Subcutaneous adipose tissue (tissue), 4 donors: ENCODE data around the gene SFSWAP. TPM values are rescaled to one million over a fixed set of nuclear protein-coding genes. Genes with fewer than 3 reads are reported as not detected.

Experiments
- CTCF ChIP-seq: fragments of 450-650 bp; IDR thresholded peaks from one replicate; pipeline ENCODE4 v1.5.1; 2016; ENCODE audit warnings: low read depth, mild to moderate bottlenecking, control low read depth, antibody characterized with exemption, moderate library complexity
- total RNA-seq, 4 donors: library from RNA; depleted of rRNA; stranded (reverse); fragments of >200 nt; gene quantifications; one replicate each; pipeline ENCODE4 v1.1.0, GENCODE V29; 2016

Gene SFSWAP
- 10 to 100 TPM; 31.6 to 50.5 (median 42.0) TPM for total RNA-seq

DNA sequence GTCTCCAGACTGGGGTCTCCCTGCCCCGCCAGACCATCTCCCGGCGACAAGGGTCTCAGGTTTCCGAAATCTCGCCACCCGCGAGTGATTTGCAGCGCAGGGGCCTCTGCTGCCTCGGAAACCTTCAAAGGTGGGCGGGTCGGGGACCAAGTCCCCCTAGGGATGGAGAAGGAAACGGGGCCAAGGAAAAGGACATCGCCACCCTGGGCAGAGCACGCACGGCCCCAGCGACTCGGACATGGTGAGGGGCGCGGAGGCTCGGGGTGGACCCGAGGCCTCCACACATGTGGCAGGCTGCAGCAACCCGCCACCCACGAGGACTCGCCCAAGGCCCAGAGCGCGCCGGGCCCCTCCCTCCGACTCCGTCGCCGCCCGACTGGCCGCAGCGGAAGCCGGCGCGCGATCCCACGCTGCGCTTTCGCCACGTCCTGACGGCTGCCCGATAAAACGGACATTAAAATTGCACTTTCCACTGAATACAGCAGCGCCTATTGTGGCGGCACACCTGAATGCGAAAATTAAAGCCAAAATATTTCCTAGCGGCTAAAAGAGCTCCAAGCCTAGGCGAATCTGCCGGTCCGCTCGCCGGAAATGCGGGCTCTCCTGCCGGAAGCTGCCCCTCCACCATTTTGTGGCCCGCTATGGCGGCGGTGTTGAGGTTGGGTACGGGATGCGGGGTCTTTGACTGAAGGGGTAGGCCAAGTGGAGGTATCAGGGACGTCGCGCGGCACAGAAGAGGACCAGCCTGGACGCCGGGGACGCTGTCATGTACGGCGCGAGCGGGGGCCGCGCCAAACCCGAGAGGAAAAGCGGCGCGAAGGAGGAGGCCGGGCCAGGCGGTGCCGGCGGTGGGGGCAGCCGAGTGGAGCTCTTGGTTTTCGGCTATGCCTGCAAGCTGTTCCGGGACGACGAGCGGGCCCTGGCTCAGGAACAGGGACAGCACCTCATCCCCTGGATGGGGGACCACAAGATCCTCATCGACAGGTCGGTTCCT lies at the start of gene SFSWAP:
SFSWAP (plus strand) TSS at position 627 of the 994 bp plus-strand sequence; CDS start at position 767, 140 bp downstream.
- no peak for TF ChIP-seq CTCF

DNA sequence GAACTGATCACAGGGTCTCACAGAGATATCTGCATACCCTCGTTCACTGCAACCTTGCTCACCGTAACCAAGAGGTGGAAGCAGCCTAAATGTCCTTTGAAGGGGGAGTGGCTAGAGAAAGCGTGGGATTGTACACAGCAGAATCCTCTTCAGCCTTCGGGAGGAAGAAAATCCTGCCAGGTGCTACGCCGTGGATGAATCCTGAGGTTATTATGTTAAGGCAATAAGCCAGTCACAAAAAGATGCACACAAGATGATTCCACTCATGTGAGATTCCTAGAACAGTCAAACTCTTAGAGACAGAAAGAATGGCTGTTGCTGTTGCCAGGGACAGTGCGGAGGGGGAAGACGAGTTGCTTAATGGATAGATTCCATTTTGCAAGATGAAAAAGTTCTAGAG lies 39.6 kb upstream of the SFSWAP start:
- TF ChIP-seq CTCF: no peak

DNA sequence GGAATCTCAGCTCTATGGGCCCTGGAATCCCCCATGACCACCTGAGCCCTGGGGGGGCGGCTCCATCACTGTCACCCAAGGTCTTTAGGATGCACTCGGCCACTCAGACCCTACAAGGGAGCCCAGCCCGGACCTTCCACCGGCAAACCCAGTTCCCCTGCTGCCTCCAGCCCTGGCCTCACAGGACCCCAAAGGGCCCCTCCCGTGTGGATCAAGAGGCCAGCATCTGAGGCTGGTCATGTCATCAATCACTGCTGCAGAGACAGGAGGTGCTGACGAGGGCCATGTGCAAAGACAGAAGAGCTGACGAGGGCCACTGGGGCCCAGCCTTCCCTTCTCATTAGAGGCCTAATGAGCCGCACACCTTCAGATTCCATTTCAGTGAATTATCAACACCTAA lies 39.0 kb upstream of the SFSWAP start:
- no peak for TF ChIP-seq CTCF

DNA sequence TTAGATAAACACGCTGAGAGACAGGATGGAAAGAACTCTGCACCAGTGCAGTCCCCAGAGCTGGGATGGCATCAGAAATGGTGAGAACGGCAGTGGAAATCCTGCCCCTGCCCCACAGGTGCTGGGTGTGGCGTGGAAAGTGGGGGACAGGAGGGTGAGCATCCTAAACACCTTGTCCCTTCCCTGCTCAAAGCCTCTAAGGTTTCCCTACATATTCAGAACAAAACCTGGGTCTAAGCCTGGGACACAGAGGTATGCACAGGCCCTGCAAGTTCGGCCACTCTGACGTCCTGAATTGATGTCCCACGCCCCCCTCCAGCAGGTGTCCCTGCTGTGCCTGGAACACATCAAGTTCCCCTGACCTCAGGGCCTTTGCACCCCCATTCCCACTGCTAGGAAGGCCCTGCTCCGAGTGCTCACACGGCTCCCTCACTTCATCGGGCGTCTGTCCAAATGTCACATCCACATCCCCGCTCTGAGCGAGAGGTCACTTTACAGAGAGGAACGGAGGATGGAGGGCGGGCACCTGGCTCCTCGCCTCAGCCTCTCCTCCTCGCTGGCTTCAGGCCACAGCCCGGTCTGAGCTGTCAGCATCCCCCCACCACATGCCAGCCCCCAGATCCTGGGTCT lies 38.5 kb upstream of the SFSWAP start:
- no peak for TF ChIP-seq CTCF

DNA sequence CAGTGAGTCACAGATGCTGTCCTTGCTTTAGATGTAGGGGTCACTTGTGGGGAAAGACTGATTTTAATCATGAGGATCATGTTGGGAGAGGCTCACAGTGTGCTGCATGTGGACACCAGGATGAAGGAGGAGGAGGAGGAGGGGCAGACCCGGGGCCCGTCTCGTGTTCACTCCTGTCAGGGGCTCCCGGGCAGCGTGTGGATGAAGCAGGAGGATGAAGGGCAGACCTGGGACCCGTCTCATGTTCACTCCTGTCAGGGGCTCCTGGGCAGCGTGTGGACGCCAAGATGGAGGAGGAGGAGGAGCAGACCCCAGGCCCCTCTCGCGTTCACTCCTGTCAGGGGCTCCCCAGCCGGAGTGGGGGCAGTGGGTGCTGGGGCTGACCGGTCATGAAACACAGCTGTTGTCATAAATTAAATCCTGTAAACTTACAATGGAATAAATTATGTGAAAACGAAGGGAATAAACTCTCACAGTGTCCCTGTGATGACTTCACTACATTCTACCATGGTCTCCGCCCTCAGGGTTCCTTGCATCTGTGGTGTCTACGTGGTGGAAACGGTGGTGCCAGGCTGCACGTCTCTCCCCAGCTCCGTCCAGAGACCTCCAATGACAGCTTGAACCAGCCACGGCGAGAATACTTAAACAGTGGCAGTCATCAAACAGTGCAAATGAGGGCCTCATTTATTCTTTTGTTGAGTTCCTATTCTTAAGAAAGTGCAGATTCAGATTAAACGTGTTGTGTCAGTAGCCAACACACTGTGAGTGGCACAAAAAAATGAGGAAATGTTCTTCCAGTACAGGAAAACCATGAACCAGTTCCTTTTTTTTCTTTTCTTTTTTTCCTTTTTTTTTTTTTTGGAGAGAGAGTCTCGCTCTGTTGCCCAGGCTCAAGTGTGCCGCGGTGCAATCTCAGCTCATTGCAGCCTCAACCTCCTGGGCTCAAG lies 37.7 kb upstream of the SFSWAP start:
- no peak for TF ChIP-seq CTCF

DNA sequence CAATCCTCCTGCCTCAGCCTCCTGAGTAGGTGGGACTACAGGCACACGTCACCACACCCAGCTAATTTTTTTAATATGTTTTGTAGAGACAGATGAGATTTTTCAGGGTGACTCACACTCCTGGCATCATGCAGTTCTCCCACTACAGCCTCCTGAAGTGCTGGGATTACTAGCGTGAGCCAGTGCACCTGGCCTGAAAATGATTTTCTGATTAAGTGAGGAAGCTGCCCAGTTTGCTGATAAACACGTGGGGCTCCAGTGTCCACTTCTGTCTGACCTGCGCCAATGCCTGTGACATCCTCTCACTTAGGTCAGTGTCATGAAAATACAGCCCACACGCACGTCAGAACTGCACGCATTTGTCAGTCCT lies 37.0 kb upstream of the SFSWAP start:
- no peak for TF ChIP-seq CTCF

GRCh38 chr12:131674373-131674772 lies 36.5 kb upstream of the SFSWAP start:
- no peak for TF ChIP-seq CTCF
